HS-5 (cell line): ENCODE results near the gene UNC5A.

Source experiments
- DNase-seq: peaks from one replicate; pipeline ENCODE4 v3.0.0-alpha.2; 2012; ENCODE audit warnings: low read depth

The UNC5A gene

GRCh38 chr5:176800024-176800423, 10.3 kb upstream of the UNC5A start:
- DNase-seq, result no peak

GRCh38 chr5:176802116-176802784, 8.1 kb upstream of the UNC5A start:
- no peak for DNase-seq

DNA sequence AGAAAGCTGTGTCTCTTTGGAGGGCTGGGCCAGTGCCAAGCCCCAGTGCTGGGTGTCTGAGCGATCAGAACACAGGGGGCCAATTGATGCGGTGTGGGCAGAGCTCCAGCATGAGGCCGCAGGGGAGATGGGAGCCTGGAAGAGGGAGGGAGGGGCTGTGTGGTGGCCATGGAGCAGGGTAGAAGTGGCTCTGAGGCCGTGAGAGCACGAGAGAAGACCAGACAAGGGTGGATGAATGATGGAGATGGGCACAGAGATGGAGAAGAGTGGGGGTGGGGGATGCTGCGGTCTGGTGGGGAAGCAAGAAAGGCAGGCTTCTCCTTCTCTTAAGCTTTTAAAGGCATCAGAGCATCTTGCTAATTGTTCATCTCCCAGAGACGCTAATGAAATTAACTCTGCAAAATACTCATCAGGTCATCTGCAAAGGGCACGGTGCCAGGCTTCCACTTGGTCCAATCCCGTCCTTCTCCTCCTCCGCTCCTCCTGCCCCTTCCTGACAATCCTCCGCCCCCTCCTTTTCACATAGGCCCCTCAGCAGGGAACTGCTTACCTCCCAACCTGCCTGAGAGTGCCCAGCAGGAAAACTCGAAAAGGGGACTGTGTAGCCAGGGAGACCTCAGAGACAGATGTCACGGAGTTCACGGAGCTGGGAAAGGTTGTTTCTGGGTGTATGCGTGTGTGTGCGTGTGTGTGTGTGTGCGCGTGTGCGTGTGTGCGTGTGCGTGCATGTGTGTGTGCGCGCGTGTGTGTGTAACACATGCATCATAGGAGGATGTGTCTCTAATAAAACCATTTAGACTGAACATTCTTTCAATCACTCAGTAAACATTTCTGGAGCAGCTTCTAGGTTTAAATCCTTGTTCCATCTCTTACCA, 7.1 kb upstream of the UNC5A start:
- no peak for DNase-seq

DNA sequence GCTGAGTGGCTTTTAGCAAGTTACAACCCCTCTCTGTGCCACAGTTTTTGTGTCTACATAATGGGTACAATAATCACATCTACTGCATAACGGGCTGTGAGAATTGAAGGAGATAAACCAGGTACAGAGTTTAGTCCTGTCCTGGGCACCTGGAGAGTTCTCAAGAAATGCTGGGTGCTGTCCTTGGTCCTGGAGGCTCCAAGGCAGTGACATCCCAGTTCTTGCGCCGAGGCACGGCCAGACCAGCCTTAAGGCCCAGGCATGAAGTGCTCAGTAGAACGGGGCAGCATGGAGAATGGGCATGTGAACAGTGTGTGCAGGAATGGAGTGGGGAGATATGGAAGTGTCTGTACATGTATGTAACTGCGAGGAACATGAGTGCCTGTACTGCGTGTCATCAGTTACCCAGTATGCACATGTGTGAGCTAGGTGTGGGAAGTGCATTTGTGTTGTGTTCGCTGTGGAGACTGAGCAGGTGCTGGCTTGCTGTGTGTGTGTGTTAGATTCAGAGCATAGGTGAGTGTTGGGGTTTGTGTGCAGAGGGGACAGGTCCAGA, 6.3 kb upstream of the UNC5A start:
- no peak for DNase-seq

DNA sequence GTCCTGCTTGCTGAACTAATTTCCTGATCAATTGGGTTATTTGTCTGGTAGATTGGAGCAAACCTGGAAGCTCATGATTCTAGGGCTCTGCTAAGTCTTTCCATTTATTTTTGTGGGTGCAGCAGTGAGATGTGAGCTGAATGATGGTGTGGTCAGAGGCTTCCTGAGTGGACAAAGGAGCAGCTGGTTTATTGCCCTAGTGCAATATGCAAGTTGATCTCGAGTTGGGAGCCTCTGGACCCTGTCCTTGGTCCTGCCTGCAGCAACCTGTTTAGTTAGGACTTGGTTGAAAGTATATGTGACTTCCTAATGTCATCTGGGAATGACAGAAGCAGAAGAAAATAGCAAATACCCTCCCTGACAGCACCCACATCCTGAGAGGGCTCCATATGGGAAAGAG, 4.2 kb upstream of the UNC5A start:
- DNase-seq, result no peak

DNA sequence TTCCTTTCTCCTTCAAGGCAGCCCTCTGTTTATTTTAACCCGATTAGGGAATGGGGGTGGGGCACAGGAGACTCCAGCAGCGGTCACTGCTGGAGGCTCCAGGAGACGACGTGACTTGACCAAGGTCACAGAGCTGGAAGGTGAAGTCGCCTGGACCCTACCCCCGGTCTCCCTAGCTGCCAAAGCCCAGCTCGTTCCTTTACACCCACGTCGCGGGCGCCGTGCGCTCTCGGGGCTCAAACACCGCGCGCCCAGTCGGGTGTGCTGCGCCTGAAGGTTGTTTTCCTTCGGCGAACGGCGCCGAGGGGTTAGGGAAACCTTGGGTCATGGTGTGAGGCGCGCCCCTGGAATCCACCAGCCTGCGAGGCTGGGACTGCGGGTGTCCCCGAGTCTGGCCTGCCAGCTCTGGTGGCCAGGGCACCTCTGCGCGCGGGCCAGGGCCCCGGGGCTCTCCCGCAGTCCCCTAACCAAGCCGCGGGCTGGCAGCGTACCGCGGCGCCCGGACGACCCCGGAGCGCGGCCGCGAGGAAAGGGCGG, 747 bp upstream of the UNC5A start:
- no peak for DNase-seq

DNA sequence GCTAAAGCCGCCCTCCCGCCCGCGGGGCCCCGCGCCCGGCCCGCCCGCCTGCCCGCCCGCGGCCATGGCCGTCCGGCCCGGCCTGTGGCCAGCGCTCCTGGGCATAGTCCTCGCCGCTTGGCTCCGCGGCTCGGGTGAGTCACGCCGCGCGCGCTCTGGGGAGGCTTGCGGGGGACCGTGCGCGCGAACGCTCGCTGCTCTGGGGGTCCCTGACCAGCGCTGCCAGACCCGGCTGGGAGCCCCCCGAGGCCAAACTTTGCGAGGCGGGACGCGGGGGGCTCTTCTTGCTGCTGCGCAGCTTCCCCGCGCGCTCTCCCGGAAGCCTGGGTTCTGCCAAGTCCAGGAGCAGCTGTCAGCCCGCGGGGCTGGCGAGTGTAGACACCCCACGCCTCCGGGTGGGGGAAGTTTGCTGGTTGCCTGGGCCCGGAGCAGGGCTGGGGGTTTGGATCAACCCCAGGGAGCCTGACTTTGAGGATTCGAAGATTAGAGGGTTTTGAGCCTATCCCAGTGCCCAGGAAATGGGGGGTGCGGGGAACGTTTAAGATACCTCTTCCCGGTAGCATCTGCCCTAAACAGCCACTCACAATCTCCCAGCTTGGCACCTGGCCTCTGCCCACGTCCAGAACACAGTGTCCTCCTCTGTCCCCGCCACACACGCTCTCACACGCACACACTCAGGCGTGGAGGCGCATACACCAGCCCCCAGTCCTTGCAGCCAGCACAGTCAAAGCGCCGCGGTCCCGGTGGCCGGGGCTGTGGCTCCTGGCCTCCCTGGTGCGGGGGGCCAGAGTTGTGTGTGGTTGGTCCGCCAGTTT, 535 bp downstream of the UNC5A start:
- no peak for DNase-seq

DNA sequence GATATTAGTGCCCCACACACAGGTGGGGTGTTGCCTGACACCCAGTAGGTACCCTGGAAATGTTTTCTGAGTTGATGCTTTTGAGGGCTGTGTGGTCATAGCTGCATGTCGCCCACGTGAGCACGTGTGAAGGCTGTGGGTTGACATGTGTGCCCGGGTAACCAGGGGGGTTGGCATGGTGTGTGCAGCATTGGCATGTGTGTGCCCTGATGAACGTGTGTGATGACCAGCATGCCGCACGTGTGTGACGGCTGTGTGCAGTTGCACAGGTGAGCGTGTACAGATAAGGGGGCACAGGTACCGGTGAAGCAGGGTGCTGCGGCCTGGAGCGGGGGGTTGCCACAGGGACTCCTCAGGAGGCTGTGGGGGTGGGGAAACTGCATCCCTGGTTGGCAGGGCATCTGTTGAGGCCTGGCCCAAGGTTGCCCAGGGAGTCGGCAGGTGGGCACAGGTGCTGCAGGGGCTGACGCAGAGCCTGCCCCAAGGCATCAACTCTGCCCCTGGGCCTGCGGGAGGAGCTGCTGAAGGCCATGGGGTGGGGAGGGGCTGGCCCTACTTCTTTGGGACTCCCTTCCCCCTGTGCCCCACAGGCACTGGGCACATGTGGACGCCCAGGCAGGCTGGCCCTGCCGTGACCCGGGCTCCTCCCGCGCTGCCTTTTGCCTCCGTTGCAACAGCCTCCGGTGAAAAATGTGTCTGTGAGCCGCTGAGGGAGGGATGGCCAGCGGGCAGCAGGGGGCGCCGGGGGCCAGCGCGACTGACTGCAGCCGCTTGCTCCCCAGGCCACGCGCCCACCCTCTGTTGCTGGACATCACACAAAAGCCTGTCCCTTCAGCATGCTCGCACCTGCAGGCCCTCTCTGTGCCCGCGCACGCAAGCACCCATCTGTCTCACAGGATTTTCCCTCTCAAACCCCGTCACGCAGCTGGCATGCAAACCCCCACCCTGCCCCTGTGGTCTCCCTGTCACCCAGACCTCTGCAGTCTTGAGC, 2.2 kb downstream of the UNC5A start:
- no peak for DNase-seq

DNA sequence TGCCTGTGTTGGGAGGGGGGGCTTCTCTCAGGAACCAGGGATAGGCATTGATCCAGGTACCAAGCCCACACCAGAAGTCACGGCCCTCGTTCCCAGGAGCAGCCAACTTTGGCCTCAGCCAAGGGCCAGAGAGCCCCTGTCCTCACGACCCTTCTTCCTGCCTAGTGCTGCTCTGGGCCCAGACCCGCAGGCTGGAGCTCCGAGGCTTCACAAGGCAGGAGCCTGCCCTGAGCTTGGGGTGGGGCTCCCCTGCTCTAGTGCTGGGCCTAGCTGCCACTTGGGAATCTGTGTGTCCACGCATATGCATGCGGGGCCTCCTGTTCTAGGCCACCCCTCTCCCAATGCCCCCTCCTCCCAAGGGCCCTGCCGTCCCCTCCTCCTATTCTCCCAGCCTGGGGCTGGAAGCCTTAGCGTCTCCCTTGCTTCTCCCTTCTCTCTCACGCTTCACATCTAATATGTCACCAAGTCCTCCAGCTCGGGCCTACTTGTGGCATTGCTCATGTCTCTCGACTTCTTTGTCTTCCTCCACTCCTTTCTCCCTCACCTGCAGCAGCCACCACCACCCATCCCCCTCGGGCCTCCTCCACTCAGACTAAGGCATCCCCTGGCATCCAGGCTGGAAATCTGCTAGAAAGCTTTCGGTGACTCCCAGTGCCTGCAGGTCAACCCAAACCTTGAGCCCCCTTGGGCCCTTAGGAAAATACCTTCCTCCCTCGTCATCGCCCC, 3.4 kb downstream of the UNC5A start:
- DNase-seq, result no peak

DNA sequence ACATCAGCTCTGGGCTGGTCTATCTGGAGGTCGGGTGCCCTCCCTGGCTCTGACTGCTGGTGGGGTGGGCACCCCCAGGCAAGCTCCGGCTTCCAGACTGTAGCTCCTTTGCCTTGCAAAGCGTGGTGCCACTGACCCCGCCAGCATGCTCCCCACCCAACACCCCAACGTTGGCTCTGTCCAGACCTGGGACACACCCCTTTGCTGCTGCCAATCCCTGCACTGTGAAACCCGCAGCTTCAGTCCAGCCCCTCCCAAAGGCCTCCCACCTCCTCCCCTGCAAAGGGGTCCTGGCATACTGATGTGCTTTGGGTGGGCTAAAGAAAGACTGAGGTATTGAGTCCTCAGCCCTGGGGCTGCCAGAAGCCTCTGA, 3.9 kb downstream of the UNC5A start:
- no peak for DNase-seq

- DNase-seq, result no peak
Observed at GRCh38 chr5:176814836-176815438, 4.6 kb downstream of the UNC5A start.

GRCh38 chr5:176816043-176816745, 5.8 kb downstream of the UNC5A start:
- no peak for DNase-seq

- DNase-seq, result no peak
Observed at GRCh38 chr5:176816791-176817347, 6.5 kb downstream of the UNC5A start.

- no peak for DNase-seq
Observed at GRCh38 chr5:176817369-176817840, 7.0 kb downstream of the UNC5A start.

- DNase-seq, result no peak
Observed at GRCh38 chr5:176817841-176818377, 7.5 kb downstream of the UNC5A start.

DNA sequence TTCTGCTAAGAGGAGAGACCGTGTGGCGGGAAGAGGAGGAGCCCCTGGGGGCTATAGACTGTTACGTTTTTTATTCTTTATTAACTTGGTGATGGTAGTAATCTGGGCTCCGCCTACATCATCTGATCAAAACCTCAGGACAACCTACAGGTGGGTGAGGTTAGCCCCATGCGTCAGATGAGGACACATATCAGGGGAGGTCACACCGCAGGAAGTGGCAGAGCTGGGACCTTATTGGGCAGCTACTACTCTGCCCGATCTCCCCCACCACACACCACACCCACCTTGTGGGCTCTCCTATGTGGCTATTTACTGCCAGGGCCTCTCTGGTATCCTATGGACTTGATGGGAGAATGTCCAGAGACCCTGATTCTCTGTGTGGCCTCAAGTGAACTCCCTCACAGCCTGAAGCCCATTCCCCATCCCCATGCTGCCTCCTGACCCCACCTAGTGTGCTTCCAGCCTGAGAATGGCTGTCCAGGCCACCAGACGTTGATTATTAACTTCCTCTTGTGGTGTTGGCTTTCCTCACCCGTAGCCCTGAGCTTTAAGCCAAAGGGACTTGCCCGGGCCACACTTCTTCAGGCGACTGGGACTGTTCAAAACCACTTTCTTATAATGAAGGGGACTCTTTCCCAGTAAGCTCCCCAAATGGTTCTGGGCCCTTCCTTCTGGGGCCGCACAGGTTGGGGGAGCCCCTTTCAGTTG, 8.2 kb downstream of the UNC5A start:
- no peak for DNase-seq

GRCh38 chr5:176819476-176819875, 9.1 kb downstream of the UNC5A start:
- no peak for DNase-seq

GRCh38 chr5:176820937-176821336, 10.6 kb downstream of the UNC5A start:
- DNase-seq, result no peak
